Stomach (tissue), 9 donors: ENCODE results near the gene AATK. TPM values are rescaled to one million over a fixed set of nuclear protein-coding genes. Genes with fewer than 3 reads are reported as not detected.

Source experiments
- DNase-seq, 2 donors: peaks; one replicate each; pipeline versions ENCODE4 v3.0.0 to v3.0.0-alpha.2; 2013 to 2019
- H3K27ac ChIP-seq, 5 donors: fragments of 200-600 bp in 4 of 5; sonication (generic) in 4 of 5; one replicate each; pipeline ENCODE4 v1.5.1; 2013 to 2019; ENCODE audit warnings: mild to moderate bottlenecking in 1 of 5, moderate library complexity in 1 of 5
- H3K27me3 ChIP-seq, 3 donors: fragments of 200-600 bp; sonication (generic); one replicate each; pipeline ENCODE4 v1.5.1; 2017 to 2019; ENCODE audit warnings: mixed run types in 1 of 3
- H3K36me3 ChIP-seq, 4 donors: fragments of 200-600 bp; sonication (generic); 1 replicate in 3 of 4; 2 replicates in 1 of 4; pipeline ENCODE4 v1.5.1; 2016 to 2019
- H3K4me1 ChIP-seq, 4 donors: fragments of 200-600 bp; sonication (generic); one replicate each; pipeline ENCODE4 v1.5.1; 2016 to 2019
- H3K4me3 ChIP-seq, 4 donors: fragments of 200-600 bp; sonication (generic) in 3 of 4; one replicate each; pipeline ENCODE4 v1.5.1; 2016 to 2019; ENCODE audit warnings: mild to moderate bottlenecking in 1 of 4
- H3K9me3 ChIP-seq, 4 donors: fragments of 200-600 bp; sonication (generic); one replicate each; pipeline ENCODE4 v1.5.1; 2016 to 2019
- EP300 ChIP-seq: sonication (generic); formaldehyde crosslinking; IDR thresholded peaks from one replicate; pipeline ENCODE4 v1.6.1; 2017; ENCODE audit warnings: antibody characterized with exemption
- POLR2A ChIP-seq, 4 donors: fragments of 450-650 bp; IDR thresholded peaks; one replicate each; pipeline ENCODE4 v1.6.1; 2016; ENCODE audit warnings: antibody characterized with exemption in 4 of 4, control low read depth in 2 of 4, mild to moderate bottlenecking in 1 of 4, moderate library complexity in 1 of 4
- POLR2AphosphoS5 ChIP-seq, 3 donors: sonication (generic); formaldehyde crosslinking; IDR thresholded peaks; one replicate each; pipeline ENCODE4 v1.6.1; 2016; ENCODE audit warnings: antibody characterized with exemption in 3 of 3
- WGBS, 5 donors: extraction: QIAGEN DNeasy Blood & Tissue Kit in 3 of 5; methylation state at CpG; one replicate each; pipeline versions ENCODE4 v1.1.5 to v1.1.7; 2013 to 2018; 5-methylcytosine and 5-hydroxymethylcytosine counted together
- intact Hi-C: fragments of 100-400 bp; cut with DNase I; formaldehyde crosslinking; loops from one replicate; pipeline ENCODE4 v1.15.1; 2023; ENCODE audit warnings: low total_unique reads
- polyA plus RNA-seq, 3 donors: library from polyadenylated mRNA; stranded (reverse); fragments of 200-250 nt; gene quantifications; one replicate each; pipeline ENCODE4 v1.2.3, GENCODE V29; 2013
- total RNA-seq, 5 donors: library from RNA; depleted of rRNA; stranded (reverse); fragments of >200 nt; gene quantifications; one replicate each; pipeline versions ENCODE4 v1.1.0 to v1.2.3, GENCODE V29; 2014 to 2016
- TF ChIP-seq, protein P1 (sequence below), 7 experiments: fragments of 450-650 bp in 4 of 7; fragments of 200-600 bp in 3 of 7; sonication (generic) in 3 of 7; IDR thresholded peaks; one replicate each; pipeline ENCODE4 v1.5.1; 2016 to 2019; ENCODE audit warnings: antibody characterized with exemption in 7 of 7, control low read depth in 2 of 7, mild to moderate bottlenecking in 1 of 7
- donor health status: healthy with polysubstance abuse.
- donor health status: Bipolar disorder and iron deficiency.
- donor health status: healthy.

Gene AATK
- total and polyA plus RNA-seq, 8 donors: 0.87 to 31.7 (median 7.3) TPM

DNA sequence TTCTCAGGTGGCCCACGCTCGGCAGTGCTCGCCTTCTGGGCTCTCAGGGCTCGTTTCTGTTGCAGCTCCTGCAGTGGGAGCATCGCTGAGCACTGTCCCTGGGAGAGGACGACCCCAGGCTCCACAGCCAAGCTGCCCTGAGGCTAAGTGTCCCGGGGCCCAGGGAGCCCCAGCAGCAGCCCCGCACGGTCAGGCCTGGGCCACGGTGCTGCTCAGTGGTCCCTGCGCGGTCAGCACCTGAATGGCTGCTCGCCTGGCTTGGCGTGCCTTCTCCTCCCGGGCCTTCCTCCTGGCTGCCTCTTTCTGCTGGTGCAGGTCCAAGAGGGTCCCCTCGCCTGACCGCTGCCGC lies 33.4 kb upstream of the AATK start:
- H3K27me3 ChIP-seq: no peaks in the 10 kb centered on the region
- H3K36me3 ChIP-seq: peaks cover 0 to 77% (median 61%) of the 10 kb centered on the region in 4 donors
- intact Hi-C loops: no loop called here
- no peak for TF ChIP-seq POLR2A (IDR thresholded peaks at IDR 0.05)
- TF ChIP-seq, protein P1, sequence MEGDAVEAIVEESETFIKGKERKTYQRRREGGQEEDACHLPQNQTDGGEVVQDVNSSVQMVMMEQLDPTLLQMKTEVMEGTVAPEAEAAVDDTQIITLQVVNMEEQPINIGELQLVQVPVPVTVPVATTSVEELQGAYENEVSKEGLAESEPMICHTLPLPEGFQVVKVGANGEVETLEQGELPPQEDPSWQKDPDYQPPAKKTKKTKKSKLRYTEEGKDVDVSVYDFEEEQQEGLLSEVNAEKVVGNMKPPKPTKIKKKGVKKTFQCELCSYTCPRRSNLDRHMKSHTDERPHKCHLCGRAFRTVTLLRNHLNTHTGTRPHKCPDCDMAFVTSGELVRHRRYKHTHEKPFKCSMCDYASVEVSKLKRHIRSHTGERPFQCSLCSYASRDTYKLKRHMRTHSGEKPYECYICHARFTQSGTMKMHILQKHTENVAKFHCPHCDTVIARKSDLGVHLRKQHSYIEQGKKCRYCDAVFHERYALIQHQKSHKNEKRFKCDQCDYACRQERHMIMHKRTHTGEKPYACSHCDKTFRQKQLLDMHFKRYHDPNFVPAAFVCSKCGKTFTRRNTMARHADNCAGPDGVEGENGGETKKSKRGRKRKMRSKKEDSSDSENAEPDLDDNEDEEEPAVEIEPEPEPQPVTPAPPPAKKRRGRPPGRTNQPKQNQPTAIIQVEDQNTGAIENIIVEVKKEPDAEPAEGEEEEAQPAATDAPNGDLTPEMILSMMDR (IDR thresholded peaks at IDR 0.05): no peak
- TF ChIP-seq EP300: no peak
- TF ChIP-seq POLR2AphosphoS5 (IDR thresholded peaks at IDR 0.05): no peak
- peaks cover 0 to 20% (median 12%) of the 10 kb centered on the region in 4 donors for H3K4me1 ChIP-seq
- no peaks in the 10 kb centered on the region for H3K9me3 ChIP-seq
- WGBS, 5 donors: 85 to 95% (median 94%) methylated on average over 11 to 18 of the region's 18 CpGs
- H3K27ac ChIP-seq: no peak overlapping the region
- no peak overlapping the region for H3K4me3 ChIP-seq
- DNase-seq: no peak

DNA sequence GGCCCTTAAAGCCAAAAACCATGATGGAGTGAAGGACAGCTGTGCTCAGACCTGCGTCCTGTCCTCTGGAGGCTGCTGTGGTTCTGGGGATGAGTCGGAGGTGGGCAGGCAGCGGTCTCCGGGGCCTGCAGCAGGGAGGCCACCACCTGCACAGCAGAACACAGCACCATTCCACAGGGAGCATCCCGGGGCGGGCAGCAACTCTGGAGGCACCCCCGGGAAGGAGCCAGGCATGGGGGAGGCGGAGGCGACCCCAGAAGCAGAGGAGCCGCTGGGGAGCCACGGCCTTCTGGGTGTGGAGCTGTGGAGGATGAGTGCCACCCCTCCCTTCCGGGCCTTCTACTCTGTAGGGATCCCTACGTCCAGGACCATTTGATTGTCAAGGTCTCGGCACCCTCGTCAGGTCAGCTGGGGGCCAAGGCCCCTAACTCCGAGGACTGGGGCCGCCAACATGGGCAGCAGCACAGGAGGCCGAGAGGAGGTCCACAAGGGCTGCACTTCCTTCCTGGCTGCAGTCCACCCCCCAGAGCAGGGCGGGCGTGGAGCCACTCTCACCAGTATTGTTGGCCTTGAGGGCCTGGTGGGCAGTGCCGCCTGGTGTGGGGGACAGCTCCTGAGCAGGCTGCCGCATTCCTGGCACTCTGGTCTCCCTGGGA lies 32.9 kb upstream of the AATK start:
- Histone ChIP-seq H3K36me3 (peaks cover 0 to 80% (median 59%) of the 10 kb centered on the region in 4 donors), H3K9me3 (no peaks in the 10 kb centered on the region), H3K27ac (no peak overlapping the region), H3K27me3 (no peaks in the 10 kb centered on the region), H3K4me1 (peaks cover 0 to 22% (median 12%) of the 10 kb centered on the region in 4 donors), H3K4me3 (no peak overlapping the region)
- TF ChIP-seq EP300 (no peak), POLR2A (IDR thresholded peaks at IDR 0.05) (no peak), POLR2AphosphoS5 (IDR thresholded peaks at IDR 0.05) (no peak)
- TF ChIP-seq, protein P1 (IDR thresholded peaks at IDR 0.05): no peak
- intact Hi-C loops: no loop called here
- no peak for DNase-seq
- 89 to 97% (median 92%) methylated on average over 12 to 22 of the region's 22 CpGs for WGBS, 5 donors

DNA sequence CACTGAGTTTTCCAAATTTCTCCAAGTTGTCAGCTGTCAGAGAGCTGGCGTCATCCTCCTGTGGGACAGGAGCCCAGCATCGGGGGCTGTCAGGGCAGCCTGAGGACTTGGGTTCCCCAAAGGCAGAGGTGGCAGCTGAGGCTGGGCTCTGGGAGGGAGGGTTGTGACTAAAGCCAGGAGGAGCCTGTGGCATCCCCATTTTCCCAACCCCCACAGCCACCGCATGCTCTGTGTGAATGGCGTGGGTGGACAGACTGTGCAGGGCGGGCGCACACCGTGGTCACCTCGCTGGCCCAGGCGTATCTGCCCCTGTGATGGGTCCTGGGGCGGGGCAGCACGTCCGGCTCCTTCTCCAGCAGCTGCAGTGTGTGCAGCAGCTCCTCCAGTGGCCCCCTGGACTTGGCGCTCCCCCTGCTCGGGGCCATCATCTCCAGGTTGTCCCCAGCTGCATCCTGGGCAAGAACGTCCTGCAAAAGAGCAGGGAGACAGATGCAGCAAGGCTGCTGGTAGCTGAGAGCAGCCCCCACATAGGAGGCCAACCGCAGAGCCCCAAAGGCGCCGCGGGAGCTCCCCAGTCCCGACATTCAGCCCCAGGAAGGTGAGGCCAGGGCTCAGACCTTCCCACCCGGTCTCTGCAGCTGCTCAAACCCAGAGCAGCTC lies 31.9 kb upstream of the AATK start:
- Histone ChIP-seq H3K4me3 (no peak overlapping the region), H3K27ac (no peak overlapping the region), H3K4me1 (peaks cover 0 to 26% (median 12%) of the 10 kb centered on the region in 4 donors), H3K36me3 (peaks cover 0 to 78% (median 52%) of the 10 kb centered on the region in 4 donors), H3K27me3 (no peaks in the 10 kb centered on the region), H3K9me3 (no peaks in the 10 kb centered on the region)
- DNase-seq: no peak
- intact Hi-C loops: no loop called here
- TF ChIP-seq POLR2AphosphoS5 (IDR thresholded peaks at IDR 0.05): no peak
- TF ChIP-seq EP300: no peak
- TF ChIP-seq, protein P1 (IDR thresholded peaks at IDR 0.05): no peak
- TF ChIP-seq POLR2A (IDR thresholded peaks at IDR 0.05): no peak
- 89 to 100% (median 91%) methylated on average over 7 to 21 of the region's 21 CpGs for whole genome bisulfite sequencing, 5 donors

DNA sequence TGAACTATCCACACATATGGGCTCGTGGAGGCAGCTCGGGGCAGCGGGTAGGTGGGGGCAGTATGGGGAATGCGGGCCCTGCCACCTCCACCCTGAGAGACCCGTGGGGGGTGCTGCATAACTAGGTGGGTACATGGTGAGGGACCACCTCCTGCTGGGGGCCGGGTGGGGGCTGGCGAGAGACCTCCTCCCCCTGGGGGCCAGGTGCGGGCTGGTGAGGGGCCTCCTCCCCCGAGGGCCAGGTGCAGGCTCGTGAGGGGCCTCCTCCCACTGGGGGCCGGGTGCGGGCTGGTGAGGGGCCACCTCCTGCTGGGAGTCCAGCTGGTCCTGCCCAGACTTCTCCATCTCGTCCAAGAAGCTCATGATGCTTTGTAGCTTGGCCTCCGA lies 31.4 kb upstream of the AATK start:
- no peak for DNase-seq
- 89 to 93% (median 93%) methylated on average over 6 to 14 of the region's 14 CpGs for WGBS, 5 donors

More for the DNA sequence above, 31.4 kb upstream of the AATK start:
- Histone ChIP-seq H3K27me3 (no peaks in the 10 kb centered on the region), H3K36me3 (peaks cover 0 to 75% (median 50%) of the 10 kb centered on the region in 4 donors), H3K9me3 (no peaks in the 10 kb centered on the region), H3K4me3 (no peak overlapping the region), H3K4me1 (peaks cover 0 to 26% (median 12%) of the 10 kb centered on the region in 4 donors), H3K27ac (no peak overlapping the region)
- intact Hi-C loops: no loop called here
- no peak for TF ChIP-seq EP300
- no peak for TF ChIP-seq POLR2A (IDR thresholded peaks at IDR 0.05)
- TF ChIP-seq, protein P1 (IDR thresholded peaks at IDR 0.05): no peak
- no peak for TF ChIP-seq POLR2AphosphoS5 (IDR thresholded peaks at IDR 0.05)
